ENCODE data around the gene KRTAP5-6. TPM values are rescaled to one million over a fixed set of nuclear protein-coding genes. Genes with fewer than 3 reads are reported as not detected.

The KRTAP5-6 gene
- total and polyA plus RNA-seq, 2 donors (not counting 1 experiment from before 2014, with no cell fraction given) = not detected

DNA sequence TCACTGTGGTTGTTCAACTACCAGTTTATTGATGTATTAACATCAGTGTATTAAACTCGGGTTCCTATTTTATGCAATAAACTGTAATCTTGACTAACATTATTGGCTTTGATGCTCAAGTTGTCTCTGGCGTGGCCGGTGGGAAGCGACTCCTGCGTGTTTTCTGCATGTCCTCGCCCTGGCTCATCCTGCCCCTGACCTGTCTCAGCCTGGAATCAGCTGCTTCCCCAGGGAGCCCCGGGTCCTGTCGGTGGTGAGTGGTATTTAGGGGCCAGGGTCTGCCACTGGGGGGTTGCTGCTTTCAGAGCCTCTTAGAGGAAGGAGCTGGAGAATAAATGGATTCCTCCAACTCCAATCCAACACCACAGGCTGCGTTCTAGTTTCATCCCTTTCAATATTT lies 30.9 kb downstream of the KRTAP5-6 start:
- Histone ChIP-seq H3K4me2 (replicated peaks; ENCODE audit: low read depth, low read length, poor library complexity, severe bottlenecking) (no peak overlapping the region), H3K4me3 (ENCODE audit: control extremely low read depth in 1 of 5, extremely low read depth in 1 of 5, insufficient read depth in 1 of 5, low read depth in 2 of 5, low read length in 4 of 5) (no peak overlapping the region), H2AFZ (ENCODE audit: insufficient read depth, low read depth, low read length, poor library complexity, severe bottlenecking) (no peak overlapping the region), H3K27me3 (replicated peaks in 1 of 4; ENCODE audit: control extremely low read depth in 1 of 4, control insufficient read depth in 3 of 4, insufficient read depth in 4 of 4, low read length in 3 of 4) (peaks cover 0 to 6% (median 2%) of the 10 kb centered on the region in 4 experiments), H3K79me2 (ENCODE audit: control insufficient read depth, insufficient read depth, low read length) (no peaks in the 10 kb centered on the region), H3K9me3 (ENCODE audit: control extremely low read depth in 1 of 3, control insufficient read depth in 2 of 3, insufficient read depth in 1 of 3, low read length in 2 of 3) (no peaks in the 10 kb centered on the region), H3K4me1 (ENCODE audit: control insufficient read depth in 2 of 2, insufficient read depth in 2 of 2, low read length in 2 of 2) (peaks cover 22 to 27% of the 10 kb centered on the region in 2 donors), H3K27ac (ENCODE audit: low read length in 2 of 2) (no peak overlapping the region), H4K20me1 (ENCODE audit: control insufficient read depth, insufficient read depth, low read length, poor library complexity, severe bottlenecking) (no peaks in the 10 kb centered on the region), H3K9ac (ENCODE audit: low read length) (no peak overlapping the region), H3K36me3 (replicated peaks in 1 of 2; ENCODE audit: control extremely low read depth in 1 of 2, control insufficient read depth in 1 of 2, extremely low read depth in 1 of 2, insufficient read depth in 2 of 2, low read length in 1 of 2) (no peaks in the 10 kb centered on the region)
- intact Hi-C loops (cut with micrococcal nuclease) = no loop called here
- ATAC-seq (ENCODE audit: low read depth) (no peak), DNase-seq (no peak)
- Mint-ChIP-seq H3K4me3 (no peak overlapping the region), H3K27me3 (peaks cover 35% of the 10 kb centered on the region), H3K27ac (peak overlapping the region; percentile 47), H3K4me1 (peaks cover 27% of the 10 kb centered on the region), H3K9me3 (ENCODE audit: insufficient read depth) (no peaks in the 10 kb centered on the region)
- ChIA-PET POLR2A (interaction anchor here (0.6 kb wide), 1 partner anchor 65 kb away, joined by 3 read pairs; no protein-coding TSS in a partner anchor), CTCF (interaction anchor here (1.0 kb wide), 1 partner anchor 34 kb away, joined by 3 read pairs; no protein-coding TSS in a partner anchor)
- no peak for TF ChIP-seq EZH2 (IDR thresholded peaks at IDR 0.05; ENCODE audit: borderline replicate concordance, insufficient read depth, low read depth, low read length, poor library complexity, severe bottlenecking)
- TF ChIP-seq, protein P1, sequence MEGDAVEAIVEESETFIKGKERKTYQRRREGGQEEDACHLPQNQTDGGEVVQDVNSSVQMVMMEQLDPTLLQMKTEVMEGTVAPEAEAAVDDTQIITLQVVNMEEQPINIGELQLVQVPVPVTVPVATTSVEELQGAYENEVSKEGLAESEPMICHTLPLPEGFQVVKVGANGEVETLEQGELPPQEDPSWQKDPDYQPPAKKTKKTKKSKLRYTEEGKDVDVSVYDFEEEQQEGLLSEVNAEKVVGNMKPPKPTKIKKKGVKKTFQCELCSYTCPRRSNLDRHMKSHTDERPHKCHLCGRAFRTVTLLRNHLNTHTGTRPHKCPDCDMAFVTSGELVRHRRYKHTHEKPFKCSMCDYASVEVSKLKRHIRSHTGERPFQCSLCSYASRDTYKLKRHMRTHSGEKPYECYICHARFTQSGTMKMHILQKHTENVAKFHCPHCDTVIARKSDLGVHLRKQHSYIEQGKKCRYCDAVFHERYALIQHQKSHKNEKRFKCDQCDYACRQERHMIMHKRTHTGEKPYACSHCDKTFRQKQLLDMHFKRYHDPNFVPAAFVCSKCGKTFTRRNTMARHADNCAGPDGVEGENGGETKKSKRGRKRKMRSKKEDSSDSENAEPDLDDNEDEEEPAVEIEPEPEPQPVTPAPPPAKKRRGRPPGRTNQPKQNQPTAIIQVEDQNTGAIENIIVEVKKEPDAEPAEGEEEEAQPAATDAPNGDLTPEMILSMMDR (IDR thresholded peaks at IDR 0.05) = no peak
- WGBS (ENCODE audit: insufficient coverage) = 85% methylated on average over 6 of the region's 9 CpGs

DNA sequence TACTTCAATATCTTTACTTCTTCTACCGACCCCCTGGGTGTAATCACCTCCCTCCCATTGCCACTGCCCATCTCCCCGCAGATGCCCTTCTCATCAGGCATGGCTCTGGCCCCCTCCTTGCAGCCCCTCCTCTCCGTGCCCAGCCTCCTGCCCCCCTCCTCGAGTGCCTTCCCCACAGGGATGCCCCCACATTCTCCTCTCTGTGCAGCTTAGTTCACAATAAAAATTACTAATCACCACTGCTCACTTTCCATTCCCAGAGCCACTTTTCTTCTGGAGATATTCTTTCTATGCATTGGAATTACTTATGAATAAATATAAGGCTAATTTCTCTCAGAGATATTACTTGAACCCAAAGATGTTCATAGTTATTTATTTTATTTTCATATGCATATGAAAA lies 31.3 kb downstream of the KRTAP5-6 start:
- intact Hi-C loops (cut with micrococcal nuclease) = no loop called here
- Histone ChIP-seq H2AFZ (ENCODE audit: insufficient read depth, low read depth, low read length, poor library complexity, severe bottlenecking) (no peak overlapping the region), H3K4me2 (replicated peaks; ENCODE audit: low read depth, low read length, poor library complexity, severe bottlenecking) (peak overlapping the region; percentile 53), H3K27ac (ENCODE audit: low read length in 2 of 2) (no peak overlapping the region), H3K9ac (ENCODE audit: low read length) (no peak overlapping the region), H4K20me1 (ENCODE audit: control insufficient read depth, insufficient read depth, low read length, poor library complexity, severe bottlenecking) (no peaks in the 10 kb centered on the region), H3K36me3 (replicated peaks in 1 of 2; ENCODE audit: control extremely low read depth in 1 of 2, control insufficient read depth in 1 of 2, extremely low read depth in 1 of 2, insufficient read depth in 2 of 2, low read length in 1 of 2) (no peaks in the 10 kb centered on the region), H3K27me3 (replicated peaks in 1 of 4; ENCODE audit: control extremely low read depth in 1 of 4, control insufficient read depth in 3 of 4, insufficient read depth in 4 of 4, low read length in 3 of 4) (peaks cover 0 to 6% (median 2%) of the 10 kb centered on the region in 4 experiments), H3K79me2 (ENCODE audit: control insufficient read depth, insufficient read depth, low read length) (no peaks in the 10 kb centered on the region), H3K9me3 (ENCODE audit: control extremely low read depth in 1 of 3, control insufficient read depth in 2 of 3, insufficient read depth in 1 of 3, low read length in 2 of 3) (no peaks in the 10 kb centered on the region), H3K4me1 (ENCODE audit: control insufficient read depth in 2 of 2, insufficient read depth in 2 of 2, low read length in 2 of 2) (peaks cover 22 to 27% of the 10 kb centered on the region in 2 donors), H3K4me3 (ENCODE audit: control extremely low read depth in 1 of 5, extremely low read depth in 1 of 5, insufficient read depth in 1 of 5, low read depth in 2 of 5, low read length in 4 of 5) (no peak overlapping the region)
- H3K27ac Mint-ChIP-seq = peak overlapping the region; percentile 47
- H3K4me1 Mint-ChIP-seq = peaks cover 27% of the 10 kb centered on the region
- WGBS (ENCODE audit: insufficient coverage) = 62% methylated on average over 4 of the region's 4 CpGs
- POLR2A ChIA-PET = interaction anchor here (0.6 kb wide), 1 partner anchor 64 kb away, joined by 3 read pairs; no protein-coding TSS in a partner anchor
- H3K9me3 Mint-ChIP-seq (ENCODE audit: insufficient read depth) = no peaks in the 10 kb centered on the region
- H3K4me3 Mint-ChIP-seq = no peak overlapping the region
- TF ChIP-seq EZH2 (IDR thresholded peaks at IDR 0.05; ENCODE audit: borderline replicate concordance, insufficient read depth, low read depth, low read length, poor library complexity, severe bottlenecking) = no peak
- TF ChIP-seq, protein P1 (IDR thresholded peaks at IDR 0.05) = no peak
- CTCF ChIA-PET = interaction anchor here (1.0 kb wide), 1 partner anchor 34 kb away, joined by 3 read pairs; no protein-coding TSS in a partner anchor
- peaks cover 35% of the 10 kb centered on the region for H3K27me3 Mint-ChIP-seq
- DNase-seq (no peak), ATAC-seq (ENCODE audit: low read depth) (no peak)

Data from B cell (primary cell).